PC-3 (cell line): ENCODE data around the gene CNTNAP2.

Source experiments
- CTCF ChIP-seq: fragments of 300-600 bp; sonication (generic); conservative IDR thresholded peaks from 2 replicates; pipeline ENCODE4 v1.5.1; 2017; ENCODE audit warnings: antibody characterized with exemption, low read depth, mild to moderate bottlenecking, low read length
- EZH2 ChIP-seq: fragments of 300-600 bp; sonication (generic); IDR thresholded peaks from one replicate; pipeline ENCODE4 v1.6.1; 2017; ENCODE audit warnings: antibody characterized with exemption, mild to moderate bottlenecking, low read length; ENCODE audit not compliant: unreplicated experiment
- EZH2phosphoT487 ChIP-seq: fragments of 300-600 bp; sonication (generic); IDR thresholded peaks from 2 replicates; pipeline ENCODE4 v1.6.1; 2018; ENCODE audit warnings: mild to moderate bottlenecking, antibody characterized with exemption, low read length, borderline replicate concordance

- TF ChIP-seq CTCF (no peak), EZH2 (no peak), EZH2phosphoT487 (no peak)
These were observed 775.5 kb downstream of the CNTNAP2 start for GRCh38 chr7:146892151-146892550.
